B cell (primary cell): ENCODE measurements around the gene PSMD1. TPM values are rescaled to one million over a fixed set of nuclear protein-coding genes. Genes with fewer than 3 reads are reported as not detected.

Experiments
- ATAC-seq: fragments of 200-7000 bp; cut with Tn5 transposase; one replicate; pipeline ENCODE4 v1.10.0; 2021; ENCODE audit warnings: low read depth, mild to moderate bottlenecking, moderate number of reproducible peaks, moderate library complexity
- CTCF ChIA-PET: fragments of 350-600 bp; sonication (Branson Sonifier 250); formaldehyde crosslinking; loops from one replicate; lab custom pipeline; 2021; ENCODE audit warnings: antibody characterized with exemption, inconsistent platforms; lab: Charles Lee
- POLR2A ChIA-PET: fragments of 350-600 bp; sonication (Branson Sonifier 250); formaldehyde crosslinking; loops from one replicate; lab custom pipeline; 2021; ENCODE audit warnings: antibody characterized with exemption; lab: Charles Lee
- DNase-seq: peaks from one replicate; pipeline ENCODE4 v3.0.0; 2013
- H2AFZ ChIP-seq: 2 replicates; pipeline ENCODE4 v1.6.1; 2012; ENCODE audit warnings: mild to moderate bottlenecking, low read depth, low read length; ENCODE audit not compliant: insufficient read depth, poor library complexity, severe bottlenecking
- H3K27ac ChIP-seq, 2 donors: 1 replicate in 1 of 2; 2 replicates in 1 of 2; pipeline ENCODE4 v1.5.1; 2012 to 2013; ENCODE audit warnings: low read length in 2 of 2, mild to moderate bottlenecking in 2 of 2, moderate library complexity in 1 of 2
- H3K27me3 ChIP-seq, 4 experiments: fragments of 200-600 bp in 1 of 4; sonication (generic) in 1 of 4; replicated peaks in 1 of 4; 1 replicate in 2 of 4; 2 replicates in 2 of 4; pipeline versions ENCODE4 v1.6.1 to v1.7.0; 2013 to 2016; ENCODE audit warnings: low read length in 3 of 4, mild to moderate bottlenecking in 2 of 4, mixed read lengths in 1 of 4, moderate library complexity in 1 of 4; ENCODE audit not compliant: insufficient read depth in 4 of 4, control insufficient read depth in 3 of 4; ENCODE audit errors: control extremely low read depth in 1 of 4
- H3K36me3 ChIP-seq, 2 experiments: replicated peaks in 1 of 2; 1 replicate in 1 of 2; 2 replicates in 1 of 2; pipeline versions ENCODE4 v1.6.1 to v1.7.1; 2013; ENCODE audit warnings: low read length in 1 of 2; ENCODE audit not compliant: insufficient read depth in 2 of 2, control insufficient read depth in 1 of 2; ENCODE audit errors: control extremely low read depth in 1 of 2, extremely low read depth in 1 of 2
- H3K4me1 ChIP-seq, 2 donors: fragments of 200-600 bp in 1 of 2; sonication (generic) in 1 of 2; 1 replicate in 1 of 2; 2 replicates in 1 of 2; pipeline versions ENCODE4 v1.5.1 to v1.6.1; 2013 to 2017; ENCODE audit warnings: low read length in 2 of 2; ENCODE audit not compliant: control insufficient read depth in 2 of 2, insufficient read depth in 2 of 2
- H3K4me2 ChIP-seq: replicated peaks from 2 replicates; pipeline ENCODE3; 2012; ENCODE audit warnings: mild to moderate bottlenecking, low read depth, low read length; ENCODE audit not compliant: poor library complexity, severe bottlenecking
- H3K4me3 ChIP-seq, 5 experiments: fragments of 200-600 bp in 1 of 5; sonication (generic) in 1 of 5; 1 replicate in 3 of 5; 2 replicates in 2 of 5; pipeline versions ENCODE4 v1.5.1 to v1.7.0; 2011 to 2016; ENCODE audit warnings: low read length in 4 of 5, mild to moderate bottlenecking in 4 of 5, low read depth in 2 of 5, control low read depth in 1 of 5, moderate library complexity in 1 of 5; ENCODE audit not compliant: insufficient read depth in 1 of 5; ENCODE audit errors: control extremely low read depth in 1 of 5, extremely low read depth in 1 of 5
- H3K79me2 ChIP-seq: fragments of 200-600 bp; sonication (generic); one replicate; pipeline ENCODE4 v1.6.0; 2016; ENCODE audit warnings: low read length; ENCODE audit not compliant: control insufficient read depth, insufficient read depth
- H3K9ac ChIP-seq: fragments of 200-600 bp; sonication (generic); 2 replicates; pipeline ENCODE4 v1.6.1; 2017; ENCODE audit warnings: mild to moderate bottlenecking, low read length, moderate library complexity
- H3K9me3 ChIP-seq, 3 donors: one replicate each; pipeline versions ENCODE4 v1.6.1 to v1.7.1; 2013; ENCODE audit warnings: low read length in 2 of 3; ENCODE audit not compliant: control insufficient read depth in 2 of 3, insufficient read depth in 1 of 3; ENCODE audit errors: control extremely low read depth in 1 of 3
- H4K20me1 ChIP-seq: 2 replicates; pipeline ENCODE4 v1.6.0; 2012; ENCODE audit warnings: mild to moderate bottlenecking, low read length; ENCODE audit not compliant: insufficient read depth, control insufficient read depth, poor library complexity, severe bottlenecking
- H3K27ac Mint-ChIP-seq: one replicate; pipeline ENCODE4 v1.8.0; 2021; ENCODE audit warnings: mixed read lengths
- H3K27me3 Mint-ChIP-seq: one replicate; pipeline ENCODE4 v1.8.0; 2021; ENCODE audit warnings: mixed read lengths
- H3K4me1 Mint-ChIP-seq: one replicate; pipeline ENCODE4 v1.8.0; 2021; ENCODE audit warnings: mixed read lengths
- H3K4me3 Mint-ChIP-seq: one replicate; pipeline ENCODE4 v1.8.0; 2021; ENCODE audit warnings: mixed read lengths
- H3K9me3 Mint-ChIP-seq: one replicate; pipeline ENCODE4 v1.8.0; 2022; ENCODE audit warnings: mixed read lengths; ENCODE audit not compliant: insufficient read depth
- EZH2 ChIP-seq: IDR thresholded peaks from 2 replicates; pipeline ENCODE4 v1.6.1; 2012; ENCODE audit warnings: borderline replicate concordance, low read depth, mild to moderate bottlenecking, moderate library complexity, low read length; ENCODE audit not compliant: insufficient read depth, poor library complexity, severe bottlenecking
- WGBS: methylation state at CpG from one replicate; pipeline ENCODE4 v1.1.5; 2013; ENCODE audit warnings: missing lambda C conversion rate; ENCODE audit not compliant: insufficient coverage; 5-methylcytosine and 5-hydroxymethylcytosine counted together
- intact Hi-C: fragments of 100-400 bp; cut with micrococcal nuclease; formaldehyde crosslinking; loops from one replicate; pipeline ENCODE4 v1.10.0; 2022
- polyA plus RNA-seq: library from polyadenylated mRNA; depleted of rRNA; stranded (reverse); fragments of >200 nt; gene quantifications from 2 replicates; pipeline ENCODE4 v1.2.3, GENCODE V29; 2012
- total RNA-seq, 2 donors: library from RNA; stranded (reverse); fragments of 120-200 nt in 1 of 2; gene quantifications; 1 replicate in 1 of 2; 2 replicates in 1 of 2; pipeline versions ENCODE4 v1.2.3 to v1.2.4, GENCODE V29; 2013 to 2022
- TF ChIP-seq, protein P1 (sequence below): fragments of 200-600 bp; IDR thresholded peaks from one replicate; pipeline ENCODE4 v1.8.0; 2022; ENCODE audit warnings: antibody characterized with exemption, mild to moderate bottlenecking

The PSMD1 gene
- total and polyA plus RNA-seq, 2 donors (not counting 1 experiment from before 2014, with no cell fraction given) = 21.5 to 48.2 TPM

DNA sequence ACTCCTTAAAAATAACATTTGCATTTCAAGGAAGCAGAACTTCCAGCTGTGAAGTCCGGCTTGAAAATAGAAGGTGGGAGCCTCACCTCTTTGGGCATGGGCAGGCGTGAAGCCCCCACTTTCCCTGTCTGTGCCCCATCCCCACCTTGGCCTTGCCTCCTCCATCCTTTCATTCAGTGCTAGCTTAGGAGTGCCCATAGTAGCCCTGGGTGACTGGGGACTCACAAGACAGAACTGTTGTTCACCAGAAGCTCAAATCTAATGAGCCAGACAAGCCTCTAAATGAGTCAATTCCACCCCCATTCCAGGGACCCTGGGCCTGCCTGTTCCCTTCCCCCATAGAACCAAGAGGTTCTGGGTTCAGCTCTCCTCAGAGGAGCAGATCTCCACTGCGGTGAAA lies 40.7 kb upstream of the PSMD1 start:
- no peak overlapping the region for H3K9ac ChIP-seq
- H3K4me3 ChIP-seq = no peak overlapping the region
- TF ChIP-seq, protein P1, sequence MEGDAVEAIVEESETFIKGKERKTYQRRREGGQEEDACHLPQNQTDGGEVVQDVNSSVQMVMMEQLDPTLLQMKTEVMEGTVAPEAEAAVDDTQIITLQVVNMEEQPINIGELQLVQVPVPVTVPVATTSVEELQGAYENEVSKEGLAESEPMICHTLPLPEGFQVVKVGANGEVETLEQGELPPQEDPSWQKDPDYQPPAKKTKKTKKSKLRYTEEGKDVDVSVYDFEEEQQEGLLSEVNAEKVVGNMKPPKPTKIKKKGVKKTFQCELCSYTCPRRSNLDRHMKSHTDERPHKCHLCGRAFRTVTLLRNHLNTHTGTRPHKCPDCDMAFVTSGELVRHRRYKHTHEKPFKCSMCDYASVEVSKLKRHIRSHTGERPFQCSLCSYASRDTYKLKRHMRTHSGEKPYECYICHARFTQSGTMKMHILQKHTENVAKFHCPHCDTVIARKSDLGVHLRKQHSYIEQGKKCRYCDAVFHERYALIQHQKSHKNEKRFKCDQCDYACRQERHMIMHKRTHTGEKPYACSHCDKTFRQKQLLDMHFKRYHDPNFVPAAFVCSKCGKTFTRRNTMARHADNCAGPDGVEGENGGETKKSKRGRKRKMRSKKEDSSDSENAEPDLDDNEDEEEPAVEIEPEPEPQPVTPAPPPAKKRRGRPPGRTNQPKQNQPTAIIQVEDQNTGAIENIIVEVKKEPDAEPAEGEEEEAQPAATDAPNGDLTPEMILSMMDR = no peak
- TF ChIP-seq EZH2 = no peak
- Mint-ChIP-seq H3K9me3 (no peaks in the 10 kb centered on the region), H3K27me3 (peaks cover 45% of the 10 kb centered on the region), H3K4me3 (no peak overlapping the region), H3K27ac (no peak overlapping the region), H3K4me1 (no peaks in the 10 kb centered on the region)
- no peak overlapping the region for H3K27ac ChIP-seq
- H3K79me2 ChIP-seq = no peaks in the 10 kb centered on the region
- no peak overlapping the region for H2AFZ ChIP-seq
- H3K4me1 ChIP-seq = no peaks in the 10 kb centered on the region
- intact Hi-C loops = no loop called here
- 90% methylated on average over 3 of the region's 3 CpGs for WGBS
- peaks cover 0 to 2% (median 0%) of the 10 kb centered on the region in 3 donors for H3K9me3 ChIP-seq
- H3K4me2 ChIP-seq = no peak overlapping the region
- H4K20me1 ChIP-seq = no peaks in the 10 kb centered on the region
- ATAC-seq = no peak
- no peak for DNase-seq
- POLR2A ChIA-PET = no interaction called here
- CTCF ChIA-PET = interaction anchor here (0.9 kb wide), 1 partner anchor 40 kb away, joined by 5 read pairs; no protein-coding TSS in a partner anchor
- H3K36me3 ChIP-seq = no peaks in the 10 kb centered on the region
- H3K27me3 ChIP-seq = peaks cover 0 to 11% (median 2%) of the 10 kb centered on the region in 4 experiments

DNA sequence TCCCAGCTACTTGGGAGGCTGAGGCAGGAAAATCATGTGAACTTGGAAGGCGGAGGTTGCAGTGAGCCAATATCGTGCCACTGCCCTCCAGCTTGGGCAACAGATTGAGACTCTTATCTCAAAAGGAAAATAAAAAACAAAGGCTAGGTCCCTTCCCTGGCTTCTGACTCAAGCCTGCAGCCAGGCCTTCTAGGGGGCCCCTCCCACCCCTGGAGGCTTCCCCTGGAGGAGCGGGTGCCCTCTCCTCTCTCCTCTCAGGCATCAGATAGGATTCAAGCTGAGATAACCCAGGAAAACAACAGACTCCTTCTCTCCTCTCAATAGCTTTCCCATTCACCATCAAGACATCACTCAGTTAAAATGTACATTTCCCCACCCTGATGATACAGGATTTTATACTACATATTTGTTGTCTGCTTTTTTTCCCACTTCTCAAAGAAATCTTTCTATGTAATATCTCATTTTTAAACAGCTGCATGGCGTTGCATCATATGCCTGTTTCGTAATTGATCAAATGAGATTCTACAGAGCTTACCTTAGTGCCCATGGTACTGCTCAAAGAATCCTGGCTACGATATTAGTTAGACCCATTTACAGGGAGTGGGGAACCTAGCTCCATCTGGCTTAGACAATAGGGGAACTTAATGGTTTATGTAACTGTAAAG lies 40.0 kb upstream of the PSMD1 start:
- Histone ChIP-seq H3K9me3 (peaks cover 0 to 2% (median 0%) of the 10 kb centered on the region in 3 donors), H2AFZ (no peak overlapping the region), H3K27me3 (peaks cover 0 to 11% (median 2%) of the 10 kb centered on the region in 4 experiments), H4K20me1 (no peaks in the 10 kb centered on the region), H3K36me3 (no peaks in the 10 kb centered on the region), H3K4me1 (no peaks in the 10 kb centered on the region), H3K27ac (no peak overlapping the region), H3K4me3 (no peak overlapping the region), H3K9ac (no peak overlapping the region), H3K4me2 (no peak overlapping the region), H3K79me2 (no peaks in the 10 kb centered on the region)
- WGBS = 84% methylated on average over 6 of the region's 6 CpGs
- TF ChIP-seq, protein P1 = no peak
- TF ChIP-seq EZH2 = no peak
- ATAC-seq (no peak), DNase-seq (no peak)
- CTCF ChIA-PET = no interaction called here
- POLR2A ChIA-PET = no interaction called here
- Mint-ChIP-seq H3K4me3 (no peak overlapping the region), H3K27me3 (peaks cover 45% of the 10 kb centered on the region), H3K27ac (no peak overlapping the region), H3K9me3 (no peaks in the 10 kb centered on the region), H3K4me1 (no peaks in the 10 kb centered on the region)
- intact Hi-C loops = no loop called here
